Heart left ventricle (tissue), 16 donors: ENCODE results near the gene SLX4IP. TPM values are rescaled to one million over a fixed set of nuclear protein-coding genes. Genes with fewer than 3 reads are reported as not detected.

Source experiments
- ATAC-seq, 4 donors: fragments of 200-7000 bp; cut with Tn5 transposase; one replicate each; pipeline ENCODE4 v1.9.1; 2020 to 2022; ENCODE audit warnings: moderate library complexity in 4 of 4, mild to moderate bottlenecking in 3 of 4, moderate number of reproducible peaks in 1 of 4
- DNase-seq, 5 donors: peaks; one replicate each; pipeline ENCODE4 v3.0.0-alpha.2; 2020
- H3K27ac ChIP-seq, 12 donors: fragments of 200-600 bp; sonication (generic) in 4 of 12; one replicate each; pipeline versions ENCODE4 v1.5.0 to v1.8.0; 2016 to 2022; ENCODE audit warnings: mild to moderate bottlenecking in 2 of 12
- H3K27me3 ChIP-seq, 9 donors: fragments of 200-600 bp; sonication (generic) in 2 of 9; one replicate each; pipeline versions ENCODE4 v1.5.1 to v1.8.0; 2016 to 2022; ENCODE audit warnings: mild to moderate bottlenecking in 3 of 9
- H3K36me3 ChIP-seq, 9 donors: fragments of 200-600 bp; sonication (generic) in 2 of 9; one replicate each; pipeline versions ENCODE4 v1.5.0 to v1.8.0; 2018 to 2022; ENCODE audit warnings: mild to moderate bottlenecking in 2 of 9
- H3K4me1 ChIP-seq, 12 donors: fragments of 200-600 bp; sonication (generic) in 4 of 12; one replicate each; pipeline versions ENCODE4 v1.5.0 to v1.8.0; 2016 to 2022; ENCODE audit warnings: mild to moderate bottlenecking in 3 of 12
- H3K4me3 ChIP-seq, 12 donors: fragments of 200-600 bp; sonication (generic) in 4 of 12; one replicate each; pipeline versions ENCODE4 v1.5.0 to v1.8.0; 2017 to 2022; ENCODE audit warnings: mild to moderate bottlenecking in 9 of 12, moderate library complexity in 4 of 12
- H3K9me3 ChIP-seq, 12 donors: fragments of 200-600 bp; sonication (generic) in 4 of 12; one replicate each; pipeline versions ENCODE4 v1.5.0 to v1.8.0; 2016 to 2022; ENCODE audit warnings: mild to moderate bottlenecking in 1 of 12
- POLR2A ChIP-seq, 2 donors: fragments of 450-650 bp; IDR thresholded peaks; one replicate each; pipeline ENCODE4 v1.6.1; 2017; ENCODE audit warnings: antibody characterized with exemption in 2 of 2, mild to moderate bottlenecking in 2 of 2, moderate library complexity in 2 of 2
- WGBS, 4 donors: extraction: QIAGEN DNeasy Blood & Tissue Kit in 2 of 4; methylation state at CpG; one replicate each; pipeline versions ENCODE4 v1.1.5 to v1.1.7; 2013 to 2018; 5-methylcytosine and 5-hydroxymethylcytosine counted together
- intact Hi-C, 10 donors: fragments of 100-400 bp; cut with DNase I; formaldehyde crosslinking; loops; one replicate each; pipeline versions ENCODE4 v1.11.1 to v1.14.2; 2022
- polyA plus RNA-seq, 2 donors: library from polyadenylated mRNA; stranded (reverse); fragments of 200-250 nt; gene quantifications; one replicate each; pipeline ENCODE4 v1.2.3, GENCODE V29; 2013
- total RNA-seq, 9 donors: library from RNA; depleted of rRNA in 2 of 9; stranded (reverse); fragments of >200 nt in 2 of 9; fragmentation: NEBNext Ultra II Directional in 3 of 9; extraction: Animal tissue kit (Norgen Biotek cat#: 25700) in 3 of 9; gene quantifications; one replicate each; pipeline versions ENCODE4 v1.1.0 to v1.2.4, GENCODE V29; 2016 to 2023
- TF ChIP-seq, protein P1 (sequence below), 12 donors: fragments of 200-600 bp; sonication (generic) in 4 of 12; IDR thresholded peaks; one replicate each; pipeline versions ENCODE4 v1.5.0 to v1.8.0; 2018 to 2022; ENCODE audit warnings: antibody characterized with exemption in 12 of 12, mild to moderate bottlenecking in 5 of 12
- donor health status: ischemic (EF 13 %, LVEDD 7.1; RV severe dilation, severe dysfunction).
- donor health status: healthy with polysubstance abuse.
- donor health status: DM: no; HTN: yes; CAD: no.
- donor health status: DM: no; HTN: no; CAD: no.
- donor health status: ischemic (EF 25% LVEDD 6.9; RV normal size, moderate dysfunction).
- donor health status: ischemic (EF 25% LVEDD 5.7; RV mildly dilated, moderate dysfunction).
- donor health status: healthy.
- donor health status: DM: yes; HTN: yes; CAD: no.
- donor health status: ischemic (EF 35%, LVEDD 5.7; RV mildly dilated, moderate dysfunction).
- donor health status: nonischemic (EF 11% LVEDD 7.7; RV severe dilation, severe dysfunction).
- donor health status: DM: yes; HTN: yes; CAD: no.
- donor health status: PGD.
- donor health status: ischemic (EF 29% LVEDD 5.4; RV normal size, mild dysfunction).
- donor health status: nonischemic (EF 23%, LVEDD 6.1; RV moderate dilation, normal function).

Gene SLX4IP
- total and polyA plus RNA-seq, 11 donors = 1.1 to 4.3 (median 2.4) TPM

DNA sequence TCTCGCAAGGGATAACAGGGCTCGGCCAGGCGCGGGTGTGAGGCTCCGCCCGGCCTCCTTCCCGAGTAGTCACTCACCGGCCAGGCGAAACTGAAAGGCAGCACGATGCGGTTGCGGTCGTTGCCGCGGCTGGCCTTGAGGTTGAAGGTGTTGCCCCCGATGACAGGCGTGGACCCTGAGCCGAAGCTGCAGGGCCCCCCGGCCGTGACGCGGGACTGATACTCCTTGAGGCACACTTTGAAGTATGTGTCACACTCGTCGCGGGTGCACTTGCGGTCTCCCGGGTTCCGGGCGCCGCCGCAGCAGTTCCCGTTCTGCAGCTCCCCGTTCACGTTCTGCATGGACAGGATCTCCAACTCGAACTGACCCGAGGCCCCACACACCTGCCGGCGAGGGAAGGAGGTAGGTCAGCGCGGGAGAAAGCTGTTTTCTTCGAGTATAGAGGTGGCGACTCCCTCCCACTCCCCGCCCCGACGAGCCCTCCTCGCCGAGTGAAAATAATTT lies 237.6 kb downstream of the SLX4IP start:
- H3K36me3 ChIP-seq = peaks cover 0 to 28% (median 15%) of the 10 kb centered on the region in 9 donors
- H3K4me3 ChIP-seq = peak overlapping the region; percentile 73 to 98 (median 91)
- H3K9me3 ChIP-seq = no peaks in the 10 kb centered on the region
- H3K4me1 ChIP-seq = peaks cover 0 to 42% (median 26%) of the 10 kb centered on the region in 12 donors
- intact Hi-C loops = loop anchor here (2.0 to 10.0 kb wide), 24 partner anchors 20 to 872 kb away; no protein-coding TSS in a partner anchor
- no peaks in the 10 kb centered on the region for H3K27me3 ChIP-seq
- peak overlapping the region; percentile 91 to 99 (median 98) for H3K27ac ChIP-seq
- no peak for ATAC-seq
- peak; percentile 50 to 80 (median 65) for DNase-seq
- TF ChIP-seq, protein P1, sequence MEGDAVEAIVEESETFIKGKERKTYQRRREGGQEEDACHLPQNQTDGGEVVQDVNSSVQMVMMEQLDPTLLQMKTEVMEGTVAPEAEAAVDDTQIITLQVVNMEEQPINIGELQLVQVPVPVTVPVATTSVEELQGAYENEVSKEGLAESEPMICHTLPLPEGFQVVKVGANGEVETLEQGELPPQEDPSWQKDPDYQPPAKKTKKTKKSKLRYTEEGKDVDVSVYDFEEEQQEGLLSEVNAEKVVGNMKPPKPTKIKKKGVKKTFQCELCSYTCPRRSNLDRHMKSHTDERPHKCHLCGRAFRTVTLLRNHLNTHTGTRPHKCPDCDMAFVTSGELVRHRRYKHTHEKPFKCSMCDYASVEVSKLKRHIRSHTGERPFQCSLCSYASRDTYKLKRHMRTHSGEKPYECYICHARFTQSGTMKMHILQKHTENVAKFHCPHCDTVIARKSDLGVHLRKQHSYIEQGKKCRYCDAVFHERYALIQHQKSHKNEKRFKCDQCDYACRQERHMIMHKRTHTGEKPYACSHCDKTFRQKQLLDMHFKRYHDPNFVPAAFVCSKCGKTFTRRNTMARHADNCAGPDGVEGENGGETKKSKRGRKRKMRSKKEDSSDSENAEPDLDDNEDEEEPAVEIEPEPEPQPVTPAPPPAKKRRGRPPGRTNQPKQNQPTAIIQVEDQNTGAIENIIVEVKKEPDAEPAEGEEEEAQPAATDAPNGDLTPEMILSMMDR (IDR thresholded peaks at IDR 0.05) = no peak
- TF ChIP-seq POLR2A (IDR thresholded peaks at IDR 0.05) = no peak
- WGBS, 4 donors = 0 to 1% (median 1%) methylated on average over 35 to 47 of the region's 47 CpGs

DNA sequence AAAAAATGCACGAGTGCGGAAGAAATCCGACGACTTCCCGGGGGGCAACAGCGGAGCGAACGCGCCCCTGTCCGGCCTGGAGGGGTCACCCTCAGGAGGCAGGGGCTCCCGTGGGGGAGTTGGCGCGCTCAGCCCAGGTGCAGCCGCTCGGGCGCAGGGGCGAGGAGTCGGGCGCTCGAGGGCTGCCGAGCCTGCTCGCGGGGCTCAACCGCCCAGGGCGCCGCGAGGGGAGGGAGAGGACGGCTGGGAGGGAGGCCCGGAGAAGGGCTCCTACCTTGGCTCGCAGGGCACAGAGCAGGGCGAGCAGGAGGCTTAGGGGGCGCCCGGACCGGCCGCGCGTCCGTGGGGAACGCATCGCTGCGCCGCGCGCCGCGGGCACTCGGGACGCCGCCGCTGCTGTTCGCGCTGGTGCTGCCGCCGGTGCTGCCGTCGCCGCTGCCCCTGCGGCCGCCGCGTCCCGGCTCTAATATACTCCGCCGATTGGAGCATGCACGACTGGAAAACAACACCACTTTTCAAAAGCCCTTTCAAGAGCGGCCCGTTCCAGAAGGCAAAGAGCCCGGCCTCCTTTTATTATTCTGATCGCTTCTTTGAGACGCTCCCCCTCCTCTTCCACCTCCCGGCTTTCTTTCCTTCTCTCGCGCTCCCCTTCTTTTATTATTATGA lies 238.2 kb downstream of the SLX4IP start:
- WGBS, 4 donors = 0 to 1% (median 1%) methylated on average over 29 to 73 of the region's 73 CpGs
- ATAC-seq (peak in 1 of 4 donors; percentile 10), DNase-seq (peak in 4 of 5 donors; percentile 23 to 77 (median 45))
- peaks cover 0 to 22% (median 9%) of the 10 kb centered on the region in 9 donors for H3K36me3 ChIP-seq
- no peak for TF ChIP-seq POLR2A (IDR thresholded peaks at IDR 0.05)
- TF ChIP-seq, protein P1 (IDR thresholded peaks at IDR 0.05) = peak in 1 of 12 donors; percentile 13
- no peaks in the 10 kb centered on the region for H3K9me3 ChIP-seq
- H3K4me3 ChIP-seq = peak overlapping the region; percentile 73 to 98 (median 91)
- peak overlapping the region; percentile 91 to 99 (median 98) for H3K27ac ChIP-seq
- peaks cover 0 to 35% (median 20%) of the 10 kb centered on the region in 12 donors for H3K4me1 ChIP-seq
- H3K27me3 ChIP-seq = no peaks in the 10 kb centered on the region
- intact Hi-C loops = loop anchor here (2.0 to 10.0 kb wide), 24 partner anchors 21 to 871 kb away; no protein-coding TSS in a partner anchor

DNA sequence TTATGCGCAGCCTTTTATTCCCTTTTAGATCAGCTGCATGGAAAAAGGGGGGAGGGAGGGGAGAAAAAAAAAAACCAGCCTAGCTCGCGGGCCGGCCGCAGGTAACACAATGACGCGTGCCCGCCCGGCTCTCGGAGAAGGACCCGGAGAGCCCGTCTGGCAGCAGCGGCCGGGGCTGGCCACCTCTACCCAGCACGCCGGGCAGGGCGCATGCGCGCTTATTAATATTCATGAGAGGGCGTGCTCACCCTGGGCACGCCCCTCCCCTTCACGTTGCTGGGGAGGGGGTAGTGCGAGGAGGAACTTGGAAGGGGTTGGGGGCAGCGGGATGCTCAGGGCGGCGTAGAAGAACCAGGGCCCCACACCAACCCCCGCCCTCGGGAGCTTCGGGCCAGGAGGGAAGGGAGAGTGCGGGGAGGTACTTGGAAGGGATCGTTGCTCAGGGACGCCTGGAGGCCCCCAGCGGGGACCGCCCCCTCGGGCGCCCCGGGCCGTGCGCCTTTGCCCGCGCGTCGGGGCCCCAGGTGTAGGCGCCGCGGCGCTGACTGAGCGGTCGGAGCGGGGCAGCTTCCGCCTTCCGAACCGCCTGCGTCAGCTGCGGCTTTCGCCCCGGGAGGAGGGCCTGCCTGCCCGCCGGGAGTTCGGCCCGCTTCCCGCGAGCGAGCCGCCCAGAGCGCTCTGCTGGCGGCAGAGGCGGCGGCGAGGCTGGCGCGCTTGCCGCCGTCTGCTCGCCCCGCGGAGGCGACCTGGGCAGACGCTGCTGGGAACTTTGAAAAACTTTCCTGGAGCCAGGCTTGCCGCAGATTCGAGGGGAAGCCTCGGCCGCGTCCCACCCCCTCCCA lies 239.0 kb downstream of the SLX4IP start, which contains the start of gene JAG1:
Gene JAG1 (minus strand): TSS at position 158 of the 842 bp plus-strand sequence. CDS start 469 bp downstream, outside the sequence.
- intact Hi-C loops = loop anchor here (1.0 to 10.0 kb wide), 31 partner anchors 21 to 871 kb away; no protein-coding TSS in a partner anchor
- ATAC-seq (peak; percentile 88 to 90 (median 89)), DNase-seq (peak; percentile 94 to 98 (median 96))

More for the DNA sequence above, 239.0 kb downstream of the SLX4IP start, which contains the start of gene JAG1:
- Histone ChIP-seq H3K27ac (peak within 1 kb of the TSS; percentile 91 to 99 (median 98)), H3K9me3 (no peaks in the 10 kb centered on the region), H3K36me3 (peaks cover 0 to 14% (median 2%) of the 10 kb centered on the region in 9 donors), H3K4me3 (peak within 1 kb of the TSS; percentile 73 to 98 (median 91)), H3K27me3 (no peaks in the 10 kb centered on the region), H3K4me1 (peaks cover 0 to 28% (median 13%) of the 10 kb centered on the region in 12 donors)
- TF ChIP-seq, protein P1 (IDR thresholded peaks at IDR 0.05) = no peak
- TF ChIP-seq POLR2A (IDR thresholded peaks at IDR 0.05) = peak; percentile 28 to 97
- WGBS, 4 donors = 0 to 1% (median 0%) methylated on average over 28 to 84 of the region's 84 CpGs
